OCI-LY3 (cell line): ENCODE results near the gene GALNT2.

ENCODE experiments used
- H2AFZ ChIP-seq: fragments of 200-600, 300-600 bp; shearing (Covaris generic); 2 replicates; pipeline ENCODE4 v1.6.0; 2014; ENCODE audit warnings: antibody characterized with exemption, low read depth, low read length
- H3K27ac ChIP-seq: fragments of 200-600, 300-600 bp; sonication (generic); 2 replicates; pipeline ENCODE4 v1.5.1; 2014; ENCODE audit warnings: mild to moderate bottlenecking, low read length, moderate library complexity, mixed read lengths
- H3K27me3 ChIP-seq: fragments of 200-600, 300-600 bp; sonication (generic); 2 replicates; pipeline ENCODE4 v1.6.1; 2014; ENCODE audit warnings: low read depth, low read length, mixed read lengths
- H3K36me3 ChIP-seq: fragments of 200-600, 300-600 bp; sonication (generic); replicated peaks from 2 replicates; pipeline ENCODE3; 2014; ENCODE audit warnings: low read depth, low read length, mixed read lengths
- H3K4me1 ChIP-seq: fragments of 300-600, 200-600 bp; sonication (generic); 2 replicates; pipeline ENCODE4 v1.6.1; 2014; ENCODE audit warnings: low read length, mixed read lengths
- H3K4me2 ChIP-seq: fragments of 200-600, 300-600 bp; sonication (generic); 2 replicates; pipeline ENCODE4 v1.6.1; 2014; ENCODE audit warnings: low read length, mixed read lengths
- H3K4me3 ChIP-seq: fragments of 300-600, 200-600 bp; sonication (generic); 2 replicates; pipeline ENCODE4 v1.5.1; 2014; ENCODE audit warnings: antibody characterized with exemption, mild to moderate bottlenecking, low read length, moderate library complexity
- H3K79me2 ChIP-seq: fragments of 300-600, 200-600 bp; shearing (Covaris generic); 2 replicates; pipeline ENCODE4 v1.6.1; 2014; ENCODE audit warnings: mild to moderate bottlenecking, low read length, mixed read lengths
- H3K9ac ChIP-seq: fragments of 300-600, 200-600 bp; shearing (Covaris generic); 2 replicates; pipeline ENCODE4 v1.6.0; 2014; ENCODE audit warnings: mild to moderate bottlenecking, low read length, moderate library complexity
- H3K9me3 ChIP-seq: fragments of 200-600, 300-600 bp; shearing (Covaris generic); 2 replicates; pipeline ENCODE4 v1.6.1; 2014; ENCODE audit warnings: low read length, mixed read lengths; ENCODE audit not compliant: insufficient read depth
- H4K20me1 ChIP-seq: fragments of 200-600, 300-600 bp; sonication (generic); 2 replicates; pipeline ENCODE4 v1.6.1; 2016; ENCODE audit warnings: low read length, mixed read lengths; ENCODE audit not compliant: insufficient read depth
- CTCF ChIP-seq: fragments of 200-600, 300-600 bp; sonication (generic); IDR thresholded peaks from 2 replicates; pipeline ENCODE4 v1.5.1; 2014; ENCODE audit warnings: antibody characterized with exemption, low read length, low read depth
- EZH2phosphoT487 ChIP-seq: fragments of 200-600 bp; shearing (Covaris generic); IDR thresholded peaks from 2 replicates; pipeline ENCODE4 v1.6.1; 2018; ENCODE audit warnings: antibody characterized with exemption, mixed run types, low read depth

GALNT2 gene

DNA sequence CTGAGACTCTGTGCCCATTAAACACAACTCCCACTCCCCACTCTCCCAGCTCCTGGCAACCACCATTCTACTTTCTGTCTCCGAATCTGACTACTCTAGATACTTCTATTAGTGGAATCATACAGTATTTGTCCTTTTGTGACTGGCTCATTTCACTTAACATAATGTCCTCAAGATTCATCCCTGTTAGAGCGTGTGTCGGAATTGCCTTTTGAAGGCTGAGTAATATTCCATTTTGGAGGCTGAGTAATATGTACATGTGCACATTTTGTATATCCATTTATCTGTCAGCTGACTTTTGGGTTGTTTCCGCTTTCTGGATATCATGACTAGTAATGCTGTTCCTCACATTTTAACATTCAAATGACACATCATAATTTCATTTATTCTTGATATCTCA lies 30.3 kb downstream of the GALNT2 start:
- no peak overlapping the region for H3K4me2 ChIP-seq
- peaks cover 44% of the 10 kb centered on the region for H4K20me1 ChIP-seq

GRCh38 chr1:230098723-230099122 lies 31.7 kb downstream of the GALNT2 start:
- Histone ChIP-seq H3K4me2 (no peak overlapping the region), H3K79me2 (peaks cover 51% of the 10 kb centered on the region), H2AFZ (no peak overlapping the region), H3K36me3 (no peaks in the 10 kb centered on the region), H3K27me3 (no peaks in the 10 kb centered on the region), H3K4me1 (peaks cover 24% of the 10 kb centered on the region), H3K9ac (no peak overlapping the region), H3K4me3 (no peak overlapping the region), H4K20me1 (peaks cover 48% of the 10 kb centered on the region), H3K9me3 (no peaks in the 10 kb centered on the region), H3K27ac (no peak overlapping the region)
- TF ChIP-seq EZH2phosphoT487 (no peak), CTCF (no peak)

More for the DNA sequence above, 30.3 kb downstream of the GALNT2 start:
- Histone ChIP-seq H3K79me2 (peaks cover 38% of the 10 kb centered on the region), H3K27ac (no peak overlapping the region), H3K4me3 (no peak overlapping the region), H3K9ac (no peak overlapping the region), H3K27me3 (no peaks in the 10 kb centered on the region), H3K4me1 (peaks cover 12% of the 10 kb centered on the region), H3K9me3 (no peaks in the 10 kb centered on the region), H2AFZ (no peak overlapping the region), H3K36me3 (peaks cover 3% of the 10 kb centered on the region)
- no peak for TF ChIP-seq CTCF
- no peak for TF ChIP-seq EZH2phosphoT487

GRCh38 chr1:230099465-230099864 lies 32.4 kb downstream of the GALNT2 start:
- peaks cover 31% of the 10 kb centered on the region for H3K4me1 ChIP-seq
- TF ChIP-seq EZH2phosphoT487: no peak
- no peak for TF ChIP-seq CTCF
- H3K79me2 ChIP-seq: peaks cover 59% of the 10 kb centered on the region
- no peak overlapping the region for H3K4me2 ChIP-seq
- H2AFZ ChIP-seq: no peak overlapping the region
- no peak overlapping the region for H3K27ac ChIP-seq
- H3K9ac ChIP-seq: no peak overlapping the region
- H3K27me3 ChIP-seq: no peaks in the 10 kb centered on the region
- no peak overlapping the region for H3K4me3 ChIP-seq
- H3K9me3 ChIP-seq: no peaks in the 10 kb centered on the region
- peaks cover 54% of the 10 kb centered on the region for H4K20me1 ChIP-seq
- H3K36me3 ChIP-seq: no peaks in the 10 kb centered on the region

DNA sequence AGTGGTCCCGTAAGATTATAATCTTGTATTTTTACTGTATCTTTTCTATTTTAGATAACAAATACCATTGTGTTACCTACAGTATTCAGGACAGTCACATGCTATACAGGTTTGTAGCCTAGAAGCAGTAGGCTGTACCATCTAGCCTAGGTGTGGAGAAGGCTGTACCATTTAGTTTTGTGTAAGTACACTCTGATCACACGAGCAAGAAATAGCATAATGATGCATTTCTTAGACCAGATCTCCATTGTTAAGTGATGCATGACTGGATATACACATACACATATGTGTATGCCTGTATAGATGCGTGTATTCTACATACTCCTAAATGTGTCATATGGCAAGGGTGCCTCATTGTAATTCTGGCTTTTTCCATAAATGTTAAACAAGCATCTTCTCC lies 33.9 kb downstream of the GALNT2 start:
- no peak overlapping the region for H3K27ac ChIP-seq
- H3K4me3 ChIP-seq: no peak overlapping the region
- H3K9ac ChIP-seq: no peak overlapping the region
- H3K36me3 ChIP-seq: no peaks in the 10 kb centered on the region
- H3K9me3 ChIP-seq: no peaks in the 10 kb centered on the region
- TF ChIP-seq CTCF (no peak), EZH2phosphoT487 (no peak)
- H2AFZ ChIP-seq: no peak overlapping the region
- H4K20me1 ChIP-seq: peaks cover 55% of the 10 kb centered on the region
- H3K4me2 ChIP-seq: no peak overlapping the region
- H3K27me3 ChIP-seq: no peaks in the 10 kb centered on the region
- H3K4me1 ChIP-seq: peaks cover 46% of the 10 kb centered on the region
- H3K79me2 ChIP-seq: peaks cover 60% of the 10 kb centered on the region
